Small intestine (tissue), 7 donors: ENCODE data around the gene ZNF582. TPM values are rescaled to one million over a fixed set of nuclear protein-coding genes. Genes with fewer than 3 reads are reported as not detected.

ENCODE experiments used
- DNase-seq, 2 donors: peaks; one replicate each; pipeline versions ENCODE4 v3.0.0 to v3.0.0-alpha.2; 2013
- FAIRE-seq: peaks from 2 replicates; lab custom pipeline; 2012; peaks lifted over from hg19 to GRCh38; lab: Jason Lieb, UNC
- H3K27ac ChIP-seq, 3 donors: one replicate each; pipeline ENCODE4 v1.5.1; 2013; ENCODE audit warnings: low read length in 2 of 3, mild to moderate bottlenecking in 2 of 3, control low read depth in 1 of 3, inconsistent platforms in 1 of 3, low read depth in 1 of 3, moderate library complexity in 1 of 3
- H3K27me3 ChIP-seq, 3 donors: one replicate each; pipeline ENCODE4 v1.6.1; 2013; ENCODE audit warnings: low read length in 3 of 3, inconsistent platforms in 1 of 3; ENCODE audit not compliant: control insufficient read depth in 3 of 3, insufficient read depth in 3 of 3
- H3K36me3 ChIP-seq, 3 donors: one replicate each; pipeline ENCODE4 v1.6.1; 2013; ENCODE audit warnings: low read length in 3 of 3, inconsistent platforms in 1 of 3, low read depth in 1 of 3, mild to moderate bottlenecking in 1 of 3, moderate library complexity in 1 of 3; ENCODE audit not compliant: control insufficient read depth in 3 of 3, insufficient read depth in 2 of 3
- H3K4me1 ChIP-seq, 3 donors: one replicate each; pipeline ENCODE4 v1.6.1; 2013; ENCODE audit warnings: low read length in 2 of 3, inconsistent platforms in 1 of 3, low read depth in 1 of 3, mild to moderate bottlenecking in 1 of 3, moderate library complexity in 1 of 3; ENCODE audit not compliant: control insufficient read depth in 3 of 3, insufficient read depth in 2 of 3
- H3K4me3 ChIP-seq, 3 donors: one replicate each; pipeline ENCODE4 v1.5.1; 2013; ENCODE audit warnings: low read length in 3 of 3, control low read depth in 1 of 3, inconsistent platforms in 1 of 3, low read depth in 1 of 3, mild to moderate bottlenecking in 1 of 3, moderate library complexity in 1 of 3
- H3K9me3 ChIP-seq, 2 donors: one replicate each; pipeline ENCODE4 v1.6.1; 2013; ENCODE audit warnings: low read depth in 1 of 2, low read length in 1 of 2; ENCODE audit not compliant: control insufficient read depth in 2 of 2, insufficient read depth in 1 of 2
- WGBS, 3 donors: extraction: QIAGEN DNeasy Blood & Tissue Kit; methylation state at CpG; one replicate each; pipeline ENCODE4 v1.1.7; 2013; 5-methylcytosine and 5-hydroxymethylcytosine counted together
- polyA plus RNA-seq, 4 donors: library from polyadenylated mRNA; stranded (reverse) in 3 of 4; unstranded in 1 of 4; fragments of 200-250 nt in 3 of 4; fragments of 120-200 nt in 1 of 4; gene quantifications; one replicate each; pipeline versions ENCODE4 v1.2.1 to v1.2.3, GENCODE V29; 2013
- donor health status: healthy with polysubstance abuse.
- donor health status: control.
- donor health status: control.
- donor health status: Bipolar disorder and iron deficiency.
- donor health status: healthy.

Gene ZNF582
- polyA plus RNA-seq, 4 donors: 0.45 to 5.6 (median 1.8) TPM

DNA sequence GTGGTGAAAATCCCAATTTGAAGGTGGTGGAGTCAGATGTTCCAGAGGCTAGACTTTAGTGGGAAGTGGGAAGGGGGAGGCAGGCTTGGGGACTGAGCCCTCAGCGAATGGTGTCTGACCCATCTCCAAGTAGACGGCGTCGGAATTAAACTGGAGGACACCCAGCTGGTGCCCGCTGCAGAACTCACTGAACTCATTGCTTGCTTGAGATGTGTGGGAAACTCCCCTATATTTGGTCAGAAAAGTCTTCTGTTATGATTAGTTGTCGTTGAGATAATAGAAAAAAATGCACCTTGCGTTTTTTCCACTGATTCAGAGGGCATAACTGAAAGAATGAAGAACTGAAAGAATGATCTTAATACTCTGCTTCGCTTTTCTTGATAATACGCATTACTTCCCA lies 9.9 kb upstream of the ZNF582 start:
- H3K4me1 ChIP-seq: peaks cover 0 to 4% (median 0%) of the 10 kb centered on the region in 3 donors
- 11 to 33% (median 29%) methylated on average over 9 of the region's 9 CpGs for WGBS, 3 donors
- peak overlapping the region in 2 of 3 donors; percentile 95 to 96 for H3K27ac ChIP-seq
- no peaks in the 10 kb centered on the region for H3K27me3 ChIP-seq
- peaks cover 6 to 36% of the 10 kb centered on the region in 2 donors for H3K9me3 ChIP-seq
- no peak for DNase-seq
- peaks cover 0 to 4% (median 2%) of the 10 kb centered on the region in 3 donors for H3K36me3 ChIP-seq
- H3K4me3 ChIP-seq: peak overlapping the region in 2 of 3 donors; percentile 72 to 85
- no peak for FAIRE-seq

DNA sequence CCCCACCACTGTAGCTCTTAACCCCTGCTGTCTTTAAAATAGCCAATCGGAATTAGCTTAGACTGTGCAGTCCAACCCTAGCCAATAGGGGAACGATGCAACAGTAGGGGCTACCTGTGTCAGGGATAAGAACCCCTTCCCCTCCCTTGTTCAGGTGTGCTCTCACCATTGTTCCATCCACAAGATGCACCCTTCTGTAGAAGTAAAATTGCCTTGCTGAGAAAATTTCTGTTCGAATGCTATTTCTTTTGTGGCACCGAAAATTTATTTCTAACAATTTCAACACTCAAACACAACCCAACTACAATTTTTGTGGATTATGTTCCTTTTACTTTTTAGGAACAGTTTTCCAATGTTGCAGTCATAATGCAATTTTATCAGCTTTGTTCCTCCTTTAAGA lies 7.2 kb upstream of the ZNF582 start:
- FAIRE-seq (no peak), DNase-seq (no peak)
- Histone ChIP-seq H3K9me3 (peaks cover 4 to 42% of the 10 kb centered on the region in 2 donors), H3K4me3 (no peak overlapping the region), H3K27me3 (no peaks in the 10 kb centered on the region), H3K36me3 (peaks cover 0 to 8% (median 0%) of the 10 kb centered on the region in 3 donors), H3K27ac (no peak overlapping the region), H3K4me1 (peaks cover 0 to 4% (median 0%) of the 10 kb centered on the region in 3 donors)
- whole genome bisulfite sequencing, 3 donors: 96% methylated on average over 4 of the region's 4 CpGs

DNA sequence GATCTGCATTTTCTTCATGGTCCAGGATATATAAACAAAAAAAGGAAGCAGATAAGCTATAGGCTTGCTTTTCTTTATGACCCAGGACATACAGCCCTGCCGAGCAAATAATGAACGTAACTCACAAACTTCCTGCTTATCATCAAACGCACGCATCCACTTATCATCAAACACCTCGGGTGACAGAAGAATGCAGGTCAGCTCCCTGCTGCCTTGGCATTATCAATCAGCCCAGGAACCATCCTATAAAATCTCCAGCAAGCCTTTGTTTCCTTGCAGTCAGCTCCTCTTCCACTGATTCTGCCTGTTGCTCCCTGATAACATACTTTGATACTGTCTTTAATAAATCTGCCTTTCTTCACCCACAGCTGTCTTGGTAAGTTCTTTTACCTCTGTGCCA lies 5.5 kb upstream of the ZNF582 start:
- FAIRE-seq: no peak
- Histone ChIP-seq H3K27me3 (no peaks in the 10 kb centered on the region), H3K9me3 (peaks cover 9 to 50% of the 10 kb centered on the region in 2 donors)

DNA sequence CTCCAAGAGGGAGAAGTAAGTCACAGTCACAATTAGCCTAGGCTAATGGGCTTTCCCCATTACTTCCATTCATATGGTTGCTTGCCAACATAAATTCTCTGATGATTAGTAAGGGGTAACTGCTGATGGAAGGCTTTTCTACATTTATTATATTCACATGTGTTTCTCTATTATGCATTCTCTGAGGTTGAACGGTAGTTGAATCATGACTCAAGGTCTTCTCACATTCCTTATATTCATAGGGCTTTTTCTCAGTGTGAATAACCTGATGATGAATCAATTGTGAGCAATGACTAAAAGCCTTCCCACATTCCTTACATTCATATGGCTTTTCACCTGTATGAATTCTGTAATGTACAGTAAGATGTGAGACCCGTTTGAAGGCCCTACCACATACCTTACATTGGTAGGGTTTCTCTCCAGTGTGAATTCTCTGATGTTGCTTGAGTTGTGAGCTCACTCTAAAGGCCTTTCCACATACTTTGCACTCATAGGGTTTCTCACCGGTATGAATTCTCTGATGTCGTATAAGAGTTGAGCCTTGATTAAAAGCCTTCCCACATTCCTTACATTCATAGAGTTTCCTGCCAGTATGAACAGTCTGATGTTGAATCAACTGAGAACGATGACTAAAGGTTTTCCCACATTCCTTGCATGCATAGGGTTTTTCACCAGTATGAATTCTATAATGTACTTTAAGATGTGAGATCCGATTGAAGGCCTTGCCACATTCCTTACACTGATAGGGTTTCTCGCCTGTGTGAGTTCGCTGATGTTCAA lies 9.3 kb downstream of the ZNF582 start:
- Histone ChIP-seq H3K9me3 (peaks cover 0 to 24% of the 10 kb centered on the region in 2 donors), H3K4me1 (no peaks in the 10 kb centered on the region), H3K27ac (no peak overlapping the region), H3K27me3 (no peaks in the 10 kb centered on the region), H3K4me3 (no peak overlapping the region), H3K36me3 (peaks cover 0 to 3% (median 0%) of the 10 kb centered on the region in 3 donors)
- FAIRE-seq: no peak
- 94 to 96% (median 95%) methylated on average over 8 of the region's 8 CpGs for WGBS, 3 donors
- DNase-seq: no peak

More for the DNA sequence above, 5.5 kb upstream of the ZNF582 start:
- Histone ChIP-seq H3K27ac (no peak overlapping the region), H3K36me3 (peaks cover 0 to 8% (median 0%) of the 10 kb centered on the region in 3 donors), H3K4me3 (no peak overlapping the region), H3K4me1 (peaks cover 0 to 2% (median under 1%) of the 10 kb centered on the region in 3 donors)
- DNase-seq: no peak
- WGBS, 3 donors: 85 to 94% (median 87%) methylated on average over 5 of the region's 5 CpGs

DNA sequence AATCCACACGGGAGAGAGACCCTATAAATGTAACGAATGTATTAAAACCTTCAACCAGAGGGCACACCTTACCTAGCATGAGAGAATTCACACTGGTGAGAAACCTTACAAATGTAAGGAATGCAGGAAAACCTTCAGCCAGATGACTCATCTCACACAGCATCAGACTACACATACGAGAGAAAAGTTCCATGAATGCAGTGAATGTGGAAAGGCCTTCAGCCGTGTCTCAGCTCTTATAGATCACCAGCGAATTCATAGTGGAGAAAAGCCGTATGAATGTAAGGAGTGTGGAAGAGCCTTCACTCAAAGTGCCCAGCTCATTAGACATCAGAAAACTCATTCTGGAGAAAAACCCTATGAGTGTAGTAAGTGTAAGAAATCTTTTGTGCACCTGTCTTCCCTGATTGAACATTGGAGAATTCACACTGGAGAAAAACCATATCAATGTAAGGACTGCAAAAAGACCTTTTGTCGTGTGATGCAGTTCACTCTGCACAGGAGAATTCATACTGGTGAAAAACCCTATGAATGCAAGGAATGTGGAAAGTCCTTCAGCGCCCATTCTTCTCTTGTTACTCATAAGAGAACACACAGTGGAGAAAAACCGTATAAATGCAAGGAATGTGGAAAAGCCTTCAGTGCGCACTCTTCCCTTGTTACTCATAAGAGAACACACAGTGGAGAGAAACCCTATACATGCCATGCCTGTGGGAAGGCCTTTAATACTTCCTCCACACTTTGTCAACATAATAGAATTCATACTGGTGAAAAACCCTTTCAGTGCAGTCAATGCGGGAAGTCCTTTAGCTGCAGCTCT lies 16.0 kb downstream of the ZNF582 start:
- Histone ChIP-seq H3K4me3 (no peak overlapping the region), H3K27ac (no peak overlapping the region), H3K27me3 (no peaks in the 10 kb centered on the region), H3K36me3 (peaks cover 0 to 20% (median 8%) of the 10 kb centered on the region in 3 donors), H3K4me1 (no peaks in the 10 kb centered on the region), H3K9me3 (peaks cover 0 to 43% of the 10 kb centered on the region in 2 donors)
- FAIRE-seq (no peak), DNase-seq (no peak)
- 90 to 94% (median 94%) methylated on average over 11 of the region's 11 CpGs for WGBS, 3 donors

DNA sequence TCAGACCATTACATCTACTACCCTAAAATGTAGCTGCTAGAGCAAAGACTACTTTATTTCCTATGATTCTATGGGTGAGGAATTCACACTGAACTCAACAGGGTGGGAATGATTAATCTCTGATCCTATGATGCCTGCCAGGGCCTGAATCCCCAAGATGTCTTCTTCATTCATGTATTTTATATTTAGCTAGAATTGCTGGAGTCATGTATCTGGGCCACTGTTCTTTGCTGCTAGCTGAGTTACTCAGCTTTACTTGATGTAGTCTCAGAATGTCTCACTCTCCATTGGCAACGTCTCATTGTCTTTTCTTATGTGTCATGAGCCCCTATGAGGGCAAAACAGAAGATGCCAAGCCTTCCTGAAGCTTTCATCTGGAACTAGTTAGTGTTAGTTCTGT lies 21.1 kb downstream of the ZNF582 start:
- peaks cover 0 to 7% (median 3%) of the 10 kb centered on the region in 3 donors for H3K4me1 ChIP-seq
- no peak overlapping the region for H3K27ac ChIP-seq
- peaks cover 0 to 49% of the 10 kb centered on the region in 2 donors for H3K9me3 ChIP-seq
- H3K27me3 ChIP-seq: no peaks in the 10 kb centered on the region
- WGBS, 3 donors: 53 to 91% (median 76%) methylated on average over 1 of the region's 1 CpG
- FAIRE-seq (no peak), DNase-seq (no peak)
- H3K4me3 ChIP-seq: no peak overlapping the region
- peaks cover 0 to 18% (median 10%) of the 10 kb centered on the region in 3 donors for H3K36me3 ChIP-seq

DNA sequence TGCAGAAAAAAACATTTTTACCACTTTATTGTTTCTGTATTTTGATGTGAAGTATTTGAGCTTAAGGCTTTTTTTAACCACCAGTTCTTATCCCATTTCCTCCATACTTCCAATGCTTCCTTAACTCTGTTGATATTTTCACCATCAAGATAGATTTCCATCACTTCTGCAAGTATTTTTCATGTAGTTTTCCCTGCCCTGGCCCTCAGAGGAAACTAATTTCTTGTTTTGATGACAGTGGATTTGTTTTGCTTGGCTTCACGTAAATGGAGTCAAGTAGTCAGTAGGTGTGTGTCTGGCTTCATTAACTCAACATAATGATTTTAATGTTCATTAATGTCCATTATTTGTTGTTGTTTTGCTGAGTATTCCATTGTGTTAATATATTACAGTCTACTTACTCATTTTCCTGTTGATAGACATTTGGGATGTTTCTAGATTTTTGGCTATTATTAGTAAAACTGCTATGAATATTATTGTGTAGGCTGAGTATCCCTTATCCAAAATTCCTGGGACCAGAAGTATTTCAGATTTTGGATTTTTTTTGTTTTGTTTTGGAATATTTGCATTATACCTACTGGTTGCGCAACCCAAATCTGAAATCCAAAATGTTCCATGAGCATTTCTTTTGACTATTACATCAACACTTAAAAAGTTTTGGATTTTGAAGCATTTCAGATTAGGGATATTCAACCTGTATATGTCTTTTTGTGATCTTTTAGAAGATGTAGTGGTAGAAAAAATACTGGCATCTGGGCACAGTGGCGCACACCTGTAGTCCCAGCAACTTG lies 23.3 kb downstream of the ZNF582 start:
- no peak for DNase-seq
- Histone ChIP-seq H3K9me3 (peaks cover 0 to 45% of the 10 kb centered on the region in 2 donors), H3K4me1 (peaks cover 0 to 7% (median 3%) of the 10 kb centered on the region in 3 donors), H3K36me3 (peaks cover 0 to 14% (median 10%) of the 10 kb centered on the region in 3 donors), H3K4me3 (no peak overlapping the region), H3K27me3 (no peaks in the 10 kb centered on the region), H3K27ac (no peak overlapping the region)
- WGBS, 3 donors: 97 to 99% (median 97%) methylated on average over 3 of the region's 3 CpGs
- FAIRE-seq: no peak
